Activated CD4-positive, alpha-beta T cell treated with anti-CD3 and anti-CD28 coated beads, Interleukin-10, Interleukin-2, amounts not matched to agents 100 ng/mL and 50 ng/mL, durations not matched to agents 16 hours and 8 hours (primary cell): Measurements from ENCODE around the gene TLE7.

ENCODE experiments used
- DNase-seq: peaks from one replicate; pipeline ENCODE4 v3.0.0-alpha.2; 2020

TLE7 gene

DNA sequence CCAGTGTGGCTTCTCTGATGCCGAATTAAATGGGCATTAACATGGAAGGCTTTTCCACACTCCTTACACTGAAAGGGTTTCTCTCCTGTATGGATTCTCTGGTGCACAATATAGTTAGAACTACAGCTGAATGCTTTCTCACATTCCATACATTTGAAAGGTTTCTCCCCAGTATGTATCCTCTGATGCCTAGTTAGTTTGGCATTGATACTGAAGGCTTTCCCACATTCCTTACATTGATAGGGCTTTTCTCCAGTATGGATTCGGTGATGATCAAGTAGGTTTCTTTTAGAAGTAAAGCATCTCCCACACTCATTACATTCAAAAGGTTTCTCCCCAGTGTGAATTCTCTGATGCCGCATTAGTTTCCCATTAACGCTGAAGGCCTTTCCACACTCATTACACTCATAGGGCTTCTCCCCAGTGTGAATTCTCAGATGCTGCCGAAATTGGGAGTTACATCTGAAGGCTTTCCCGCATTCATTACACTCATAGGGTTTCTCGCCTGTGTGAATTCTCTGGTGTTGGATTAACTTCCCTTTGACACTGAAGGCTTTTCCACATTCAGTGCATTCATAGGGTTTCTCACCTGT lies 6.5 kb upstream of the TLE7 start:
- no peak for DNase-seq

DNA sequence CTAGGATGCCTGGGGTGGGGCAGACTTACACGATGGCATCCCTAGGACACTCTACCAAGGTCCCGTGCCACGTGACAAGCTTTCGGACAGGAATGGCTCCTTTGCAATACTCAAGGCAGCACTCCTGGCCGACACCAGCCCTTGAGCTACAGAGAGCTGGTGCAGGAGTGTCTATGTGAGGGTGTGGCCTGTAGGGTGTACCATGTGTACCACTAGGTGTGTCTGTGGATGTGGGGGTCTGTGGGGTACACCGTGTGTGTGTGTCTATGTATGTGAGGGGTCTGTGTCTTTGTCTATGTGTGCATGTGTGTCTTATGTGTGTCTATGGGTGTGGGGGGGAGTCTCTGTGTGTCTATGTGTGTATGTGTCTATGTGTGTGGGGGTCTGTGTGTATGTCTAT lies 1.9 kb upstream of the TLE7 start:
- DNase-seq, result no peak

DNA sequence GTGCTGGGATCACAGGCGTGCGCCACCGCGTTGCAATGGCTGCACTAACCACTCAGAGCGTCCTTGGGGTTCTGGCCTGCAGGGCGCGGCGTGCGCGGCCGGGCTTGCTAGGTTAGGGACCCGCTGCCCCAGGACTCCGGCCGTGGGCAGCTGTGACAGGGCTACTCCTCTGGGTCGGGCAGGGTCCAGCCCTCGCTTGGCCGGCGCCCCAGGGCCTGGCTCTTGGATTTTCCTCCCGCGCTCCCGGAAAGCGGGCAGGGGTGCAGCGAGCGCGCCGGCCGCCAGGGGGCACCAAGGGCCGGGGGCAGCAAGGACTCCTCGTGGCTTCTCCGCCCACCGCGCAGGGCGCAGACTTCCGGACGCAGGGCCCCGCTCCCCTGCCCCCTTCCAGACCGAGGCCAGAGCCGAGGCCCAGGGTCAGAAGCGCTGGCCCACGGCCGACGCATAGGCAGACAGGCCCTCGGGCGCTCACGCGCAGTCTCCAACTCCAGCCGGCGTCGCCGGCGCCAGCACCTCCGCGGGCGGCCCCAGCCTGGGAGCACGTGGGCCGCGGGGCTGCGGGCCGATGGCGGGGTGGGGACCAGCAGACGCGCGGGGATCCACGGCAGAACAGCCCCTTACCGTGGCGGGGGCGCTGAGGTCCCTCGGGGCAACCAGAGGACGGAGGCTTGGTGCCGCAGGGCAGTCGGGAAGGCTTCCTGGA lies 355 bp downstream of the TLE7 start:
- DNase-seq, result peak; percentile 11

DNA sequence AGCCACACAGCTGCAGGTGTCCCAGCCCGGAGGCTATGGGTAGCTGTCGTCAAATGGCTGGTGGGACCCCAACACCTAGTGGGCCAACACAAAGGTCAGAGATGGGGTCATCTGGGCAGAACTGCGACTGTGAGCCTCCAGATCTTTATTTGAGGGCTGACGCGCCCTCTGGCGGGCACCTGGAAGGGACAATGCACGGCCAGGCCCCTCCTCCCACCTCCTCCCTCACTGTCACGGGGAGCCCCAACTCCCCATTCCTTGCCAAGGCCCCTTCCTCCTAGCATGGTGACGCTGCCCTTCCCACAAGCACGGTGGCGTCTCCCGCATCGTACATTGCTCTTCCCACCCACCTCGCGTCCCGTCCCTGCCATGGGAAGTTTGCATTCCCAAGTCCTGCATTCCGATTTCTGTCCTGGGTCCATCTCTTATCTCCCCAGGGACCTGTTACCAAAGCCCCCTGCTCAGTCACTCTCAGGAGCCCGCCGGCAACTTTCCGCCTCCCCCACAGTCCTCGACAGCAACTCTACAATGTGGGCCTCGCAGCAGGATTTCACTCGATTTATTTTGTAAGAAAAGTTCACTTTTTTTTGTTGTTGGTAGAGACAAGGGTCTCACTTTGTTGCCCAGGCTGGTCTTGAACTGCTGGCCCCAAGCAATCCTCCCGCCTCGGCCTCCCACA lies 1.0 kb downstream of the TLE7 start:
- DNase-seq, result no peak

DNA sequence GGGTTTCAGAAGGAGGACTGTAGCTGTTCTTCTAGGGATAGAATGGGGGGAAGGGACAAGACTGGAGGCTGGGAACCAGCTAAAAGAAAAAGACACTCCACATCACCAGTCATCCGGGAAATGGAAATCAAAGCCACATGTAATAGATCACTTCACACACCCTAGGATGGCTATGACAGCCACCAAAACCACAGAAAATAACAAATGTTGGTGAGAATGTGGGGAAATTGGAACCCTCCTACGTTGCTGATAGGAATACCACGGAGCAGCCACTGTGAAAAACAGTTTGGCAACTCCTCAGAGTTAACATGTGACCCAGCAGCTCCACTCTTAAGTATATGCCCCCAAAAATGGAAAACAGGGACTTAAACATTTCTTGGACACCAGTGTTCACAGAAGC lies 2.3 kb downstream of the TLE7 start:
- DNase-seq, result no peak

DNA sequence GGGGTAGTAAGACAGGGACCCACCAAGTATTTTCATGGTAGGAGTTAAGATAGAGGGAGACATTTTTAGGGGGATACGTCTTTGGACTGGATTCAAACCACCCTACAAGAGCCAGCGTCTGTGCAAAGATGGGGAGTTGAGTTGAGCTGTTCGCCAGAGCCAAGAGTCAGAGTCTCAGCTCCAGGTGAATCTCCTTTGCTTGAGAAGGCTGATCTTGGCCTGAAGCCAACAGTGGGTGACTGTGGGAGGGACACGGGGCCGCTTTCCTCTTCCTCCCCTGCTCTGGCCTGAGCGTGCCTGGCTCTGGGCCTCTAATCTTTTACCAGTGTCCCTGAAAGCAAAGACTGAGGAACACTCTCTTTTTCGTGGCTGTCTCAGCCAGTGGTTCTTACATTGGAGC lies 5.4 kb downstream of the TLE7 start:
- DNase-seq, result no peak

DNA sequence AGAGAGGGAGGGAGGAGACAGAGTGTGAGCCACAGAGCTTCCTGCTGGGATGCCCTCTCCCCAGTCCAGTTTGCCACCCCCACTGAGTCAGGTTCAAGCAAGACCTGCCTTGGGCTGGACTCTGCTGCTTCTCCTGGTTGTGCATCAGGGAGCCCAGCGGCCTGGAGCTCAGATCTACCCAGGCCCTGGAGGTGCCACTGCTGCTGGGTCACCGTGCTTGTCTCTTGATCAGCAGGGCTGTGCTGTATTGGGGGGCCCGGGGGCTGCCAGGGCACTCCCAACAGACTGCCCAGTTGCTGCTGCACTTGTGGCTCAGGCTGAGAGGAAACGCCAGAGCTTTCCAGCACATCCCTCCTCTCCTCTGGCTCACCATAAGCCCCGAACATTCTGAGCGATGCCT lies 8.9 kb downstream of the TLE7 start:
- DNase-seq, result no peak

DNA sequence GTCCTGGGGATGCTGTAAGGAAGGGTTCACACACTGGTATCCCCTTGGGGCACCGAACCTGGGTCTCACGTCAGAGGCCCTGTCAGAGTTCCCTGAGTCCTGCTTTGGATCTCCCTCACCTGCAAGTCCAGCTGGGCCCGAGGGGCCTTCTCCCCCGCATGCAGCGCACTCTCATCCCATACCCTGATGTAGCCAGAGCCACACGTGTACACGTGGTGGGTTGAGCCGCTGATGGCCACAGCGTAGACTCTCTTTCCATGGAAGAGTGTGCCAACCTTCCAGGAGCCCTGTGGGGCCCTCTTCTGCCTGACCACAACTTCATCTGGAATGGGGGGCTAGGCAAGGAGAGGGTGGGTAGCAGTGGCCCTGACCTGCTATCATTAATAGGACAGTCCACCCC lies 9.9 kb downstream of the TLE7 start:
- DNase-seq, result no peak

DNA sequence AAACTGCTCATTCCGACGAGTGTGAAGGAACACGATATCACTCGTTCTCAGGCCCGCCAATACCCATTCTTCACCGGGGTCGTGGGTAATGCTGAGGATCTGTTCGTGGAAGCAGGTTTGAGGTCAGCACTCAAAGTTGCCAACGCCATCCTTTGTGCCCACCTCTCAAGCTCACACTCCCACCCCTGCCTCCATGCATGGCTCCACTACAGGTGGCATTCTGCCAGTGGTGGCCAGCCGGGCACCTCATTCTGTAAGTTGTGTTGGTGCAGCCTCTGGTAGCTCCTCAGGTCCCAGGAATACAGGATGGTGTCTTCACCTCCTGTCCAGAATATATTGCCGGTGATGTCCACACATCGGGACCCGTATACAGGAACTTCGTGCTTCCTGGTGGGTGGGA lies 10.7 kb downstream of the TLE7 start:
- no peak for DNase-seq

DNA sequence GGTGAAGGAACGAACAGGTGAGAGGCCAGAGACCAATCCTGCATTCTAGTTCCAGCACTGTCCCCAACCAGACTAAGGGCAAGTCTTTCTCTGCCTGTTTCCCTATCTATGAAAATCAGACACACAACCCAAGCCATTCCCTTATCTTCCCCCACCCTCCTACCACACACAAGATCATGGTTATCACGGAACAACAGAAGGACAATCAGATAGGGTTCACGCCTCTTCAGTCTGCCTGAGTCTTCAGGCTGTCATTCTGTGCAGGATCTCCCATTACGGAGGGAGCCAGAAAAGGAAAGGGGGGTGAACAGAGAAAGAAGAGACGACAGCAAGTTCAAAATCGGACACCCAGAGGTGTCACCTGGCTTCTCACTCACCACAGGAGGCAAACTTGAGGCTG lies 11.1 kb downstream of the TLE7 start:
- no peak for DNase-seq

DNA sequence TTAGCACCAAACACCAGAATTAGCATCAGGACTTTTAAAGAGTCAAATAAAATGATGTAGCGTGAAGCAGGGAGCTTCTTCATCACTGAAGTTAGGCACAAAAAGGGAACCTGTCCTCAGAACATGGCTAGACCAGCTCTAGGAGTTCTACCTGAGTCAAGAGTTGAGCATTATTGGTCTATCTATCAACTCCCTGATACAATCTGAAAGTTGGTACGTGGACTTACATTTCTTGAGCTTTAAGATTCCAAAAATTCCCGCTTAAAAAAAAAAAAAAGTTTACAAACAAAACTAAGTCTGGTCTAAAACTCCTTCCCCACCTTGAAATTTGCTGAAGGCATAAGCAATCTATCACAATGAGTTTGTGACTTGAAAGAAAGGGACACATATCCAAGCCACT lies 12.3 kb downstream of the TLE7 start:
- no peak for DNase-seq

DNA sequence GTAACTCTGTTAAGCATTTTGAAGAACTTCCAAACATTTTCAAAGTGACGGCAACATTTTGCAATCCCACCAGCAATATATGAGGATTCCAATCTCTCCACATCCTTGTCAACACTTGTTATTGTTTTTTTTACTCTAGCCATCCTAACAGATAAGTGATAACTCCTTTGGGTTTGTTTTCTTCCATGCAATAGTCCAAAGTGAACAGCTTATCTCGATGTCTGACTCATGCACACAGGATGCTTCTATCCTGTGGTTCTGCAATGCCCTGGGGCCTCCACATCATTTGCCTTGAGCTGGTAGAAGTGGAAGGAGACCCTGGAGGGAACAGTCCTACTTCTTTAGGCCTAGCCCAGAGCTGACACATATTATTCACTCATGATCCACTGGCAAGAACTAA lies 13.0 kb downstream of the TLE7 start:
- no peak for DNase-seq

DNA sequence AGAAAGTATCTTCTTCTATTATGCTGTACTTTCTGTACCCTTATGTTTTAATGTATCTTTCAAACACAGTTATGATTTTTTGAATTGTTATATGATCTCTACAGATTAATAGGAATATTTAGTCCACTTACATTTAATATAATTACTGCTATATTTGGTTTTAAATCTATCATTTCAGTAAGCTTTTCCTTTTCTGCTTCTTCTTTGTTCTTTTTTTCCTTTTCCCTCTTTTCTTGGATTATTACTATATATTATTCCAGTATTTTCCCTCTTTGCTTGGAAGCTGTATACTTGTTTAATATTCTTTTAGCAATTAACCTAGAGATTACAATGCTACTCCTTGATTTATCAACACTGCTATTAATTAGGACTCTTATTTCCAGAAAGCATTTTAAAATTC lies 13.5 kb downstream of the TLE7 start:
- DNase-seq, result no peak

DNA sequence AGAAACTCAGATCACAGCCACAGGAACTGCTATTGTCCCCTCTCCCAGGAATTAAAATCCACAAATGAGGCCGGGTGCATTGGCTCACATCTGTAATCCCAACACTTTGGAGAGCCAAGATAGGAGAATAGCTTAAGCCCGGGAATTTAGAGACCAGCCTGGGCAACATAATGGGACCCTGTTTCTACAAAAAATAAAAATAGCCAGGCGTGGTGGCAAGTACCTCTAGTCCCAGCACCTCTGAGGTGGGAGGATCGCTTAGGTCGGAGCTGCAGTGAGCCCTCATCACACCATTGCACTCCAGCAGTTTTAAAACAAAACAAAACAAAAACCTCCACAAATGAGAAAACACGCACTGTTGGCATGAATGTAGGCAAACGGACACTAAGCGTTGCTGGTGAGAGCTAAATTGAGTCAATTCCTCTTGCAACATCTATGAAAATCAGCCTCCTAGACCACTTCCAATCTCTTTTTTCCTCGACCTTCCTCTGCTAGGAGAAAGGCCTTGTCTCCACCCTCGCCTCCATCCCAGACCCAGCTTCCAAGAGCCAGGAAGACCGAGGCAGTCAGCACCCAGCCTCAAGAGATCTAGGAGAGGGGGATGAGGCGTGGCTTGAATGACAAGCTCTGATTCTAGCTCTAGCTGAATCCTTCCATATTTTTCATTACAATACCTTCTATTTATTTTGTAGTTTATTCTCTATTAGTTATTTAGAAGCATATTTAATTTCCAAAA lies 14.8 kb downstream of the TLE7 start:
- no peak for DNase-seq

DNA sequence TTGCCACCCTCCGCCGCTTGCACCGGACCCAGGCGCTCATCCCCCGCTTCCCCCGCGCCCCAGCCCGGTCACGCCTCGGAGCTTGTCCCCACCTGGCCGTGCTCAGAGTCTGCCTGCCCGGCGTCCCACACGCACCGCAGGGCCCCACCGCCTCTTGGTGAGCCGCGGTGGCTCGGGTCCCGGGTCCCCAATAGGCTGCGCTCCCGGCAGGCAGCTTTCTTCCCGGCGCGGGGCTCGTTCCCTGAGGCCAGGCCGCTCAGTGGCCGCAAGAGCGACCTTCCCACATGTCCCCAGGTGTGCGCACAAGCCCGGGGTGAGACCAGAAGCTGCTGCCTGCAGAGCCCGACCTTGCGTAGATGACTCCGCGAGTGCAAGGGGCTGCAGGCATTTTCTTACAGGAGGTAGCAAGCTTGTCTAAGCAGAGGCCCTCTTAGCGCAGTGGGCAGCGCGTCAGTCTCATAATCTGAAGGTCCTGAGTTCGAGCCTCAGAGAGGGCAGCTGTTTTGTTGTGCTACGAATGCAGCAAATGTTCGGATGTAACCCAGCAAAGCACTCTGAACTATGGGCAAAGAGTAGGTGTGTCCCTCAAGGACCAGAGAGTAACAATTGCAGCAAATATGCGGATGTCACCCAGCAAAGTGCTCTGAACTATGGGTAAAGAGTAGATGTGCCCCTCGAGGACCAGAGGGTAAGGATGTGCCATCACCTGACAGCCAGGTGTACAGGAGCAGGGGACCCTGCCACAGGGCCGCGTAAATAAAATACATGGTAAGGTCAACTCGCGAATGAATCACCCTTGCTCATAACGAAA lies 15.6 kb downstream of the TLE7 start:
- DNase-seq, result peak; percentile 81

DNA sequence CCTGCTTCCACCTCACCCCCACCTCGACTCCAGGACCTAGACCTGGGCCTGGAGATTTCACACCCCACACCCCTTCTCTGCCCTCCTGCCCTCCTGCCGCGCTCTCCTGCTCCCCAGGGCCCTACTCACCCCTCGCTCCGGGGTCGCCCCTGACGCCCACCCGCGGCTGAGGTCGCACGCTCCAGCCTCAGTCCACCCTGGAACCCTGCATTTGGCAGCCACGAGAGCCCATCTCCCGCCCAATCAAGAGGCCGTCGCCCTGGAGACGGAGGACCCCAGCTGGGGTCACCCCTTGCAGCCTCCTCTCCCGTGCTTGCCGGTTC lies 16.1 kb downstream of the TLE7 start:
- no peak for DNase-seq

DNA sequence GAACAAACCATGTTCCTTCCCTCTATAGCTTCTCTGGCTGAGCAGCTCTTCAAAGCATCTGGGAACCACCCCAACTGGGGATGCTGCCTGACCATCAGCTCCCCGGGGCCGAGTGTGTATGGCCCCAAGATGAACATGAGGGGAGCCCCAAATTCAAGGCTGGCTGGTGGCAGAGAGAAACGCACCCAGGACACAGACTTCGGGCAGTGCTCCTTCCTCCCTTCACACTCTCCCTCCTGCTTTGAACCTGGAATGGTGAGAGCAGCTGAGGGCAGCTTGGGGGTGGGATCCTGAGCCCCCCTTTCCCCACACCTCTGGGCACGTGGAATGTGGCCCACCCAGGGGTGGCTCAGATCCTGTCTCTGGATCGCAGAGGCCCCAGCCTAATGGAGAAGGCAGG lies 17.2 kb downstream of the TLE7 start:
- no peak for DNase-seq

DNA sequence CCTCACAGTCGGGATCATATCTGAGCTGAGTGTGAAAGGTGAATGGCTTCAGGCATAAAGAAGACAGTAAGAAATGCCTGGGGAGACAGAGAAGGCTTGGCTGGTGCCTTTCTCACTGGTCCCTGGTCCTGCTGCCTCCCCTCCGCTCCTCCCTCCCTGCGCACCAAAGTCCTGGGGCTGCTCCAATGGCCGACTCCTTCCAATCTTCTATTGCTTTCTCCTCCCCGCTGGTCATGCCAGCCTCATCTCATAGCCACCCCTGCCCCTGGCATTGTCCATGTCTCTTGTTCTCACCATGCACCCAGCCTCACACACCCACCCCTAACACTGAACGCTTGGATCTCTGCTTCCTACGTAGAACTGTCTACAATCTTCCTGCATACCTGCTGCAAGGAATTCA lies 18.0 kb downstream of the TLE7 start:
- DNase-seq, result no peak

DNA sequence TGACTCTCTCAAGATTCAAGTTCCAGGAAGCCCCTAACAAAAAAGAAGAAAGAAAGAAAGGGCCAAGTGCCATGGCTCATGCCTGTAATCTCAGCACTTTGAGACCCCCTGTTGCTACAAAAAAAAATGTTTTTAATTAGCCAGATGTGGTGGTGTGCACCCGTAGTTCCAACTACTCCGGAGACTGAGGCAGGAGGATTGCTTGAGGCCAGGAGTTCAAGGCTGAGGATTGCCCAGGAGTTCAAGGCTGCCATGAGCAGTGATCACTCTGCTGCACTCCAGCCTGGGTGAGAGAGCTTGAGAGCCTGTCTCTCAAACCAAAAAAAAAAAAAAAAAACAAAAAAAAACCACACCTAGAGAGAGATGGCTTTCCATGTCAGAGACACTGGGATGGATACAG lies 18.8 kb downstream of the TLE7 start:
- no peak for DNase-seq

DNA sequence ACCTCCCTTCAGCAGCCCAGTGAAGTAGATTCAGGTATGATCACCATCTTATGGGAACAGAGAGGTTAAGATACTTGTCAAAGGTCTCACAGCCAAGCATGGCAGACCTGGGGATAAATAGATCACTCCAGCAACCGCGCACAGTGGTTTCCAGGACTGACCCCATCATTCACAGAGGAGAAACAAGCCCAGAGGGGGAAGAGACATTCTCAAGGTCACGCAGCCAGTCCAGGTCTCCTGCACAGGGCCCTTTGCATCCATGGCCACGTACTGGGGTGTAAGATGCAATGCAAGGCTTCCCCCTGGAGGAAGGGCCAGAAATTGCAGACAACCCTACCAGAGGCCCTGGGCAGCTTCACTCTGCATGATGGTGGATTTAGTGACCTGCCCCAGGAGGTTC lies 19.9 kb downstream of the TLE7 start:
- DNase-seq, result peak; percentile 54

DNA sequence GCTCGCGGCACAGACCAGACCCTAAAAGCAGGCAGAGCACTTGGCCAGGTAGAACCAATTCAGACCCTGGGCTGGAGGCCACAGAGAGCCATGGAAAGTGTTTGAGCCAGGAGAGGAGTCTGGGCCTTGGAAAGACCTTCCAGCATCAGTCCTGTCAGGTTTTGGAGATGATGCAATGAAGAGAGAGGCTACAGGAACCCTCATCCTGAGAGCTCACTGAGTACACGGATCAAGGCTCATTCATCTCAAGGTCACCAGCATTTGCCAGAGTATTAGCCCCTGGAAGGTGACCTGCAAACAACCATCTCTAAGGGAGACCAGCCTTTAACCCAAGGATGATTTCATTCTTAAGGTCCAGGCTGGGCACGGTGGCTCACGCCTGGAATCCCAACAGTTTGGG lies 27.8 kb downstream of the TLE7 start:
- no peak for DNase-seq

DNA sequence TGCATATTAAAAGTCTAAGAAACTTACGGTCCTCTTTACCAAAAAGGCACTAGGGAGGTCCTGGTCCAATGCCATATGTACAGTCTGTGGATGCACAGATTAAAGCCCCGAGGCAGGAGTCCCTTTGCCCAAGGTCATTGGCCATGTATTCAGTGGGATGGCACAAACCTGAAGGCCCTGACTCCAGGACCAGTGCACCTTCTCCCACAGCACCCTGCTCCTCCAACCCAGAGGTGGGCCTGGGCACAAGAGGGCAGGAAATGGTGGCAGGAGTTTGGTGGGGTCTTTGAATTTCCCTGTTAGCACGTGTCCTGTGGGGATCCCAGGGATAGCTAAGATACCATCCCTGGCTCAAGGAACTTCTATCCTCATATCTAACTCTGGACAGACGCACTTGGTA lies 28.5 kb downstream of the TLE7 start:
- no peak for DNase-seq
